Measurements from ENCODE around the gene ITK.

DNA sequence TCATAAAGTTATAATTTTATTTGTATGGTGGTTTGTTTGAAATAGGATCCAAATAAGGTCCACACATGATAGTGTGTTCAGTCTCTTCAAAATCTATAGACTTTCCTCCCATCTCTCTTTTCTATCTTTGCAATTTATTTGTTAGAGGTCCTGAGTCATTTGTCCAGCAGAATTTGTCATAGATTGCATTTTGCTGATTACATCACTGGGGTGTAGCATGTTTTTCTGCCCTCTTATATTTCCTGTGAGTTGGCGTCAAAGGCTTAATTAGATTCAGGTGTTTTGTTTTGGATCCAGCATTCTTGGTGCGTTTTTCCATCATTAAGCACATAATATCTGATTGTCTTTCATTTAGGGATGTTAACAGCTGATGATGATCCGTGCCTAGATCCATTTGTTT, 100.3 kb downstream of the ITK start:
- TF ChIP-seq, protein P1, sequence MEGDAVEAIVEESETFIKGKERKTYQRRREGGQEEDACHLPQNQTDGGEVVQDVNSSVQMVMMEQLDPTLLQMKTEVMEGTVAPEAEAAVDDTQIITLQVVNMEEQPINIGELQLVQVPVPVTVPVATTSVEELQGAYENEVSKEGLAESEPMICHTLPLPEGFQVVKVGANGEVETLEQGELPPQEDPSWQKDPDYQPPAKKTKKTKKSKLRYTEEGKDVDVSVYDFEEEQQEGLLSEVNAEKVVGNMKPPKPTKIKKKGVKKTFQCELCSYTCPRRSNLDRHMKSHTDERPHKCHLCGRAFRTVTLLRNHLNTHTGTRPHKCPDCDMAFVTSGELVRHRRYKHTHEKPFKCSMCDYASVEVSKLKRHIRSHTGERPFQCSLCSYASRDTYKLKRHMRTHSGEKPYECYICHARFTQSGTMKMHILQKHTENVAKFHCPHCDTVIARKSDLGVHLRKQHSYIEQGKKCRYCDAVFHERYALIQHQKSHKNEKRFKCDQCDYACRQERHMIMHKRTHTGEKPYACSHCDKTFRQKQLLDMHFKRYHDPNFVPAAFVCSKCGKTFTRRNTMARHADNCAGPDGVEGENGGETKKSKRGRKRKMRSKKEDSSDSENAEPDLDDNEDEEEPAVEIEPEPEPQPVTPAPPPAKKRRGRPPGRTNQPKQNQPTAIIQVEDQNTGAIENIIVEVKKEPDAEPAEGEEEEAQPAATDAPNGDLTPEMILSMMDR (IDR thresholded peaks at IDR 0.05; ENCODE audit: insufficient read depth, low read length), result no peak
- no peak for TF ChIP-seq GABPA (IDR thresholded peaks at IDR 0.05; ENCODE audit: low read depth)
- no peak for TF ChIP-seq POLR2AphosphoS5 (IDR thresholded peaks at IDR 0.05; ENCODE audit: low read depth)
- TF ChIP-seq, protein P2, sequence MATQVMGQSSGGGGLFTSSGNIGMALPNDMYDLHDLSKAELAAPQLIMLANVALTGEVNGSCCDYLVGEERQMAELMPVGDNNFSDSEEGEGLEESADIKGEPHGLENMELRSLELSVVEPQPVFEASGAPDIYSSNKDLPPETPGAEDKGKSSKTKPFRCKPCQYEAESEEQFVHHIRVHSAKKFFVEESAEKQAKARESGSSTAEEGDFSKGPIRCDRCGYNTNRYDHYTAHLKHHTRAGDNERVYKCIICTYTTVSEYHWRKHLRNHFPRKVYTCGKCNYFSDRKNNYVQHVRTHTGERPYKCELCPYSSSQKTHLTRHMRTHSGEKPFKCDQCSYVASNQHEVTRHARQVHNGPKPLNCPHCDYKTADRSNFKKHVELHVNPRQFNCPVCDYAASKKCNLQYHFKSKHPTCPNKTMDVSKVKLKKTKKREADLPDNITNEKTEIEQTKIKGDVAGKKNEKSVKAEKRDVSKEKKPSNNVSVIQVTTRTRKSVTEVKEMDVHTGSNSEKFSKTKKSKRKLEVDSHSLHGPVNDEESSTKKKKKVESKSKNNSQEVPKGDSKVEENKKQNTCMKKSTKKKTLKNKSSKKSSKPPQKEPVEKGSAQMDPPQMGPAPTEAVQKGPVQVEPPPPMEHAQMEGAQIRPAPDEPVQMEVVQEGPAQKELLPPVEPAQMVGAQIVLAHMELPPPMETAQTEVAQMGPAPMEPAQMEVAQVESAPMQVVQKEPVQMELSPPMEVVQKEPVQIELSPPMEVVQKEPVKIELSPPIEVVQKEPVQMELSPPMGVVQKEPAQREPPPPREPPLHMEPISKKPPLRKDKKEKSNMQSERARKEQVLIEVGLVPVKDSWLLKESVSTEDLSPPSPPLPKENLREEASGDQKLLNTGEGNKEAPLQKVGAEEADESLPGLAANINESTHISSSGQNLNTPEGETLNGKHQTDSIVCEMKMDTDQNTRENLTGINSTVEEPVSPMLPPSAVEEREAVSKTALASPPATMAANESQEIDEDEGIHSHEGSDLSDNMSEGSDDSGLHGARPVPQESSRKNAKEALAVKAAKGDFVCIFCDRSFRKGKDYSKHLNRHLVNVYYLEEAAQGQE (IDR thresholded peaks at IDR 0.05; ENCODE audit: insufficient replicate concordance, low read depth), result no peak

Data from HL-60 (cell line).